Activated T-helper 2 cell treated with anti-CD3 and anti-CD28 coated beads, Interferon-gamma antibody, Interleukin-2, Interleukin-4, amounts not matched to agents 10 μg/mL and 5 μg/mL and 100 μg/mL, durations not matched to agents 14 hours and 24 hours and 36 hours (primary cell): ENCODE data around the gene RNF125. TPM values are rescaled to one million over a fixed set of nuclear protein-coding genes. Genes with fewer than 3 reads are reported as not detected.

Experiments
- DNase-seq: peaks from one replicate; pipeline ENCODE4 v3.0.0; 2021; ENCODE audit warnings: low spot score
- H3K27ac Mint-ChIP-seq: one replicate; pipeline ENCODE4 v1.8.0; 2021; ENCODE audit warnings: mixed read lengths
- H3K27me3 Mint-ChIP-seq: one replicate; pipeline ENCODE4 v1.8.0; 2021; ENCODE audit warnings: low read depth, mixed read lengths
- H3K36me3 Mint-ChIP-seq: one replicate; pipeline ENCODE4 v1.8.0; 2021; ENCODE audit warnings: low read depth, mixed read lengths
- H3K4me1 Mint-ChIP-seq: one replicate; pipeline ENCODE4 v1.8.0; 2021; ENCODE audit warnings: low read depth, mixed read lengths
- H3K4me3 Mint-ChIP-seq: one replicate; pipeline ENCODE4 v1.8.0; 2021; ENCODE audit warnings: low read depth, mild to moderate bottlenecking, moderate library complexity, mixed read lengths
- H3K9me3 Mint-ChIP-seq: one replicate; pipeline ENCODE4 v1.8.0; 2021; ENCODE audit warnings: mixed read lengths
- intact Hi-C: fragments of 100-400 bp; cut with micrococcal nuclease; formaldehyde crosslinking; loops from one replicate; pipeline ENCODE4 v1.15.1; 2023
- total RNA-seq: library from RNA; stranded (reverse); gene quantifications from 2 replicates; pipeline ENCODE4 v1.2.3, GENCODE V29; 2022

Gene RNF125
- total RNA-seq, 1 donor from 2014 or later, result 83.6 TPM

- Mint-ChIP-seq H3K9me3 (peaks cover 5% of the 10 kb centered on the region), H3K4me1 (peaks cover 76% of the 10 kb centered on the region), H3K4me3 (peak overlapping the region; percentile 53), H3K27ac (peak overlapping the region; percentile 95), H3K36me3 (peaks cover 91% of the 10 kb centered on the region), H3K27me3 (no peaks in the 10 kb centered on the region)
- intact Hi-C loops, result loop anchor here (1.0 kb wide), 2 partner anchors 13 to 18 kb away; partner anchors contain the start of gene RNF125
- no peak for DNase-seq
Measured at GRCh38 chr18:32036506-32037180, 18.0 kb downstream of the RNF125 start.

- no peak for DNase-seq
- H3K4me3 Mint-ChIP-seq, result no peak overlapping the region
- peaks cover 79% of the 10 kb centered on the region for H3K4me1 Mint-ChIP-seq
- H3K36me3 Mint-ChIP-seq, result peaks cover 92% of the 10 kb centered on the region
- H3K9me3 Mint-ChIP-seq, result peaks cover 5% of the 10 kb centered on the region
- intact Hi-C loops, result no loop called here
- no peaks in the 10 kb centered on the region for H3K27me3 Mint-ChIP-seq
- H3K27ac Mint-ChIP-seq, result peak overlapping the region; percentile 95
Measured at GRCh38 chr18:32037616-32038015, 19.0 kb downstream of the RNF125 start.

GRCh38 chr18:32040936-32041335 lies 22.3 kb downstream of the RNF125 start:
- peaks cover 61% of the 10 kb centered on the region for H3K4me1 Mint-ChIP-seq
- intact Hi-C loops, result loop anchor here (1.0 to 2.0 kb wide), 4 partner anchors 8 to 98 kb away; partner anchors contain the start of gene TRAPPC8
- peaks cover 89% of the 10 kb centered on the region for H3K36me3 Mint-ChIP-seq
- H3K27ac Mint-ChIP-seq, result peak overlapping the region; percentile 91
- peak; percentile 66 for DNase-seq
- H3K4me3 Mint-ChIP-seq, result peak overlapping the region; percentile 64
- peaks cover 5% of the 10 kb centered on the region for H3K9me3 Mint-ChIP-seq
- no peaks in the 10 kb centered on the region for H3K27me3 Mint-ChIP-seq

GRCh38 chr18:32042337-32042736 lies 23.7 kb downstream of the RNF125 start:
- Mint-ChIP-seq H3K4me3 (peak overlapping the region; percentile 30), H3K27ac (peak overlapping the region; percentile 81), H3K27me3 (no peaks in the 10 kb centered on the region), H3K4me1 (peaks cover 53% of the 10 kb centered on the region), H3K9me3 (peaks cover 5% of the 10 kb centered on the region), H3K36me3 (peaks cover 88% of the 10 kb centered on the region)
- intact Hi-C loops, result no loop called here
- no peak for DNase-seq

GRCh38 chr18:32048507-32049091 lies 30.0 kb downstream of the RNF125 start:
- no peaks in the 10 kb centered on the region for H3K9me3 Mint-ChIP-seq
- H3K4me3 Mint-ChIP-seq, result peak overlapping the region; percentile 63
- H3K27me3 Mint-ChIP-seq, result no peaks in the 10 kb centered on the region
- H3K27ac Mint-ChIP-seq, result peak overlapping the region; percentile 97
- H3K4me1 Mint-ChIP-seq, result peaks cover 41% of the 10 kb centered on the region
- DNase-seq, result no peak
- peaks cover 79% of the 10 kb centered on the region for H3K36me3 Mint-ChIP-seq
- intact Hi-C loops, result loop anchor here (1.0 to 2.0 kb wide), 5 partner anchors 7 to 44 kb away; partner anchors contain the start of gene RNF125

- Mint-ChIP-seq H3K27ac (peak overlapping the region; percentile 97), H3K4me3 (peak overlapping the region; percentile 45), H3K36me3 (peaks cover 84% of the 10 kb centered on the region), H3K27me3 (no peaks in the 10 kb centered on the region), H3K9me3 (no peaks in the 10 kb centered on the region), H3K4me1 (peaks cover 46% of the 10 kb centered on the region)
- intact Hi-C loops, result loop anchor here (1.0 to 2.0 kb wide), 5 partner anchors 8 to 43 kb away; partner anchors contain the start of gene RNF125
- peak; percentile 18 for DNase-seq
Measured at GRCh38 chr18:32049393-32050171, 31.0 kb downstream of the RNF125 start.

- H3K9me3 Mint-ChIP-seq, result no peaks in the 10 kb centered on the region
- H3K36me3 Mint-ChIP-seq, result peaks cover 86% of the 10 kb centered on the region
- H3K27me3 Mint-ChIP-seq, result no peaks in the 10 kb centered on the region
- no peak for DNase-seq
- H3K27ac Mint-ChIP-seq, result peak overlapping the region; percentile 49
- intact Hi-C loops, result no loop called here
- no peak overlapping the region for H3K4me3 Mint-ChIP-seq
- H3K4me1 Mint-ChIP-seq, result peaks cover 54% of the 10 kb centered on the region
Measured at GRCh38 chr18:32056613-32057358, 38.2 kb downstream of the RNF125 start.

- intact Hi-C loops, result no loop called here
- Mint-ChIP-seq H3K27me3 (no peaks in the 10 kb centered on the region), H3K4me3 (no peak overlapping the region), H3K27ac (no peak overlapping the region), H3K4me1 (peaks cover 51% of the 10 kb centered on the region), H3K36me3 (peaks cover 86% of the 10 kb centered on the region), H3K9me3 (no peaks in the 10 kb centered on the region)
- no peak for DNase-seq
Measured at GRCh38 chr18:32057624-32058165, 39.1 kb downstream of the RNF125 start.

GRCh38 chr18:32060026-32060425 lies 41.4 kb downstream of the RNF125 start:
- intact Hi-C loops, result no loop called here
- H3K4me3 Mint-ChIP-seq, result peak overlapping the region; percentile 5
- peak overlapping the region; percentile 73 for H3K27ac Mint-ChIP-seq

GRCh38 chr18:32067375-32068167 lies 48.9 kb downstream of the RNF125 start:
- Mint-ChIP-seq H3K4me3 (no peak overlapping the region), H3K36me3 (peaks cover 79% of the 10 kb centered on the region), H3K4me1 (peaks cover 31% of the 10 kb centered on the region), H3K27ac (peak overlapping the region; percentile 62), H3K27me3 (no peaks in the 10 kb centered on the region), H3K9me3 (no peaks in the 10 kb centered on the region)
- DNase-seq, result no peak
- intact Hi-C loops, result no loop called here

More at GRCh38 chr18:32060026-32060425, 41.4 kb downstream of the RNF125 start:
- H3K27me3 Mint-ChIP-seq, result no peaks in the 10 kb centered on the region
- H3K36me3 Mint-ChIP-seq, result peaks cover 83% of the 10 kb centered on the region
- no peak for DNase-seq
- H3K4me1 Mint-ChIP-seq, result peaks cover 48% of the 10 kb centered on the region
- no peaks in the 10 kb centered on the region for H3K9me3 Mint-ChIP-seq

- no peak overlapping the region for H3K27ac Mint-ChIP-seq
Measured at GRCh38 chr18:32072321-32072720, 53.7 kb downstream of the RNF125 start.

More at GRCh38 chr18:32072321-32072720, 53.7 kb downstream of the RNF125 start:
- Mint-ChIP-seq H3K27me3 (no peaks in the 10 kb centered on the region), H3K4me3 (no peak overlapping the region), H3K36me3 (peaks cover 75% of the 10 kb centered on the region), H3K4me1 (peaks cover 45% of the 10 kb centered on the region), H3K9me3 (no peaks in the 10 kb centered on the region)
- intact Hi-C loops, result loop anchor here (1.0 kb wide), 1 partner anchor 54 kb away; the partner anchor contains the start of gene RNF125
- no peak for DNase-seq
